ENCODE data around the gene SUPT7L. TPM values are rescaled to one million over a fixed set of nuclear protein-coding genes. Genes with fewer than 3 reads are reported as not detected.

Gene SUPT7L
- total RNA-seq, 2 donors from 2014 or later, result 20.8 to 23.9 TPM

DNA sequence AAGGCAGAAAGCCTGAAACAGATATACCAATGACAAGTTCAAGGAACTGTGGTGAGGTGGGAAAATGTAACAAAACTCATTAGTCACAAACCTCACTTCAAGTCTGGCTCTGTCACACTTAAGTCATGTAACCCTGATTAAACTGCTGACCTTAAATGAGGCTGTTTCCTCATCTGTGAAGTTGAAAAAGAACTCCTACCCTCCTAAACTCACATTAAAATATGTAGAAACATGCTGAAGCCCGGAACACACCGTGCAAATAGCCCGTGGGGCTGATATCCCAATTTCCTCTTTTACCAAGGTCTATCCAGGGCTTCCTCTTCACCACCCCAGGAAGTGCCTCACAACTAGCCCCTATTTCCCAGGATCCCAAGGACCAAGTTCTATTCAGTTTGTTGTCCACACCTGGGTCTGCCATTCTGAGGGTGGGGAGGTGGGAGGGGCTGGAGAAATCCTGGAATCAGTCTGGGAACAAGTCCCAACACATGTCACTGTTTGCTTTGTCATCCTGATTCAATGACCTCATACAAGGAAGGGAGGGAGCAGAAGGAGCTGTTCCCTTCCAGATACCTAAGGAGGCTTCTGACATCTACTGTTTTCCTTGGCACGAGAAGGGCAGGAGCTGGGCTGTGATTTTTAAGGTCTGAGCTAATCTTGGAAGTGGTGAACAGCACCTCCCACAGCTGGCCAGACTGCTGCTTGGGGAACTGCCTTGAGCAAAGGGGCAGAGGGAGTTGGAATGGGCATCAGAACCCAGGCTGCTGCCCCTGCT, 42.6 kb upstream of the SUPT7L start:
- Histone ChIP-seq H3K36me3 (no peaks in the 10 kb centered on the region), H3K27ac (peak overlapping the region; percentile 68), H3K4me3 (no peak overlapping the region), H3K9me3 (no peaks in the 10 kb centered on the region), H3K9ac (ENCODE audit: low read depth in 2 of 2, low read length in 2 of 2) (no peak overlapping the region), H3K27me3 (no peaks in the 10 kb centered on the region), H3K4me1 (no peaks in the 10 kb centered on the region)
- DNase-seq, result peak; percentile 86
- TF ChIP-seq, protein P1, sequence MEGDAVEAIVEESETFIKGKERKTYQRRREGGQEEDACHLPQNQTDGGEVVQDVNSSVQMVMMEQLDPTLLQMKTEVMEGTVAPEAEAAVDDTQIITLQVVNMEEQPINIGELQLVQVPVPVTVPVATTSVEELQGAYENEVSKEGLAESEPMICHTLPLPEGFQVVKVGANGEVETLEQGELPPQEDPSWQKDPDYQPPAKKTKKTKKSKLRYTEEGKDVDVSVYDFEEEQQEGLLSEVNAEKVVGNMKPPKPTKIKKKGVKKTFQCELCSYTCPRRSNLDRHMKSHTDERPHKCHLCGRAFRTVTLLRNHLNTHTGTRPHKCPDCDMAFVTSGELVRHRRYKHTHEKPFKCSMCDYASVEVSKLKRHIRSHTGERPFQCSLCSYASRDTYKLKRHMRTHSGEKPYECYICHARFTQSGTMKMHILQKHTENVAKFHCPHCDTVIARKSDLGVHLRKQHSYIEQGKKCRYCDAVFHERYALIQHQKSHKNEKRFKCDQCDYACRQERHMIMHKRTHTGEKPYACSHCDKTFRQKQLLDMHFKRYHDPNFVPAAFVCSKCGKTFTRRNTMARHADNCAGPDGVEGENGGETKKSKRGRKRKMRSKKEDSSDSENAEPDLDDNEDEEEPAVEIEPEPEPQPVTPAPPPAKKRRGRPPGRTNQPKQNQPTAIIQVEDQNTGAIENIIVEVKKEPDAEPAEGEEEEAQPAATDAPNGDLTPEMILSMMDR (IDR thresholded peaks at IDR 0.05), result no peak
- intact Hi-C loops (cut with DNase I), result no loop called here

DNA sequence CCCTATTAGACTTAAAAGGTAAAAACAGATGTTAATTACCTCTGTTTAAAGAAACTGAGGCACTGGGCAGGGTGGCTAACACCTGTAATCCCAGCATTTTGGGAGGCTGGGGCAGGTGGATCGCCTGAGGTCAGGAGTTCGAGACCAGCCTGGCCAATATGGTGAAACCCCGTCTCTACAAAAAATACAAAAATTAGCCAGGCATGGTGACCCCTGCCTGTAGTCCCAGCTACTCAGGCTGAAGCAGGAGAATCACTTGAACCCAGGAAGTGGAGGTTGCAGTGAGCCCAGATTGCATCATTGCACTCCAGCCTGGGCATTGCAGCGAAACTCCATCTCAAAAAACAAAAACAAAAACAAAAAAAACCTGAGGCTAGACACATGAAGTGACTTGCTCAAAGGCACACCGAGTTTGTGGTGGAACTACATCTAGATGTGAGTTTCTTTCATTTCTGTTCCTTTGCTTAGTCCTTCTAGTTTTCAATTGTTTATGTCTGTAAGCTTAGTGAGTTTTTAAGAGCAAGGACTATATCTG, 41.0 kb upstream of the SUPT7L start:
- no peaks in the 10 kb centered on the region for H3K27me3 ChIP-seq
- no peaks in the 10 kb centered on the region for H3K4me1 ChIP-seq
- no peak overlapping the region for H3K4me3 ChIP-seq
- no peaks in the 10 kb centered on the region for H3K9me3 ChIP-seq
- no peak overlapping the region for H3K27ac ChIP-seq
- H3K9ac ChIP-seq (ENCODE audit: low read depth in 2 of 2, low read length in 2 of 2), result no peak overlapping the region
- no peak for DNase-seq
- intact Hi-C loops (cut with DNase I), result loop anchor here (5.0 kb wide), 1 partner anchor 748 kb away; no protein-coding TSS in a partner anchor
- no peaks in the 10 kb centered on the region for H3K36me3 ChIP-seq
- TF ChIP-seq, protein P1 (IDR thresholded peaks at IDR 0.05), result no peak

DNA sequence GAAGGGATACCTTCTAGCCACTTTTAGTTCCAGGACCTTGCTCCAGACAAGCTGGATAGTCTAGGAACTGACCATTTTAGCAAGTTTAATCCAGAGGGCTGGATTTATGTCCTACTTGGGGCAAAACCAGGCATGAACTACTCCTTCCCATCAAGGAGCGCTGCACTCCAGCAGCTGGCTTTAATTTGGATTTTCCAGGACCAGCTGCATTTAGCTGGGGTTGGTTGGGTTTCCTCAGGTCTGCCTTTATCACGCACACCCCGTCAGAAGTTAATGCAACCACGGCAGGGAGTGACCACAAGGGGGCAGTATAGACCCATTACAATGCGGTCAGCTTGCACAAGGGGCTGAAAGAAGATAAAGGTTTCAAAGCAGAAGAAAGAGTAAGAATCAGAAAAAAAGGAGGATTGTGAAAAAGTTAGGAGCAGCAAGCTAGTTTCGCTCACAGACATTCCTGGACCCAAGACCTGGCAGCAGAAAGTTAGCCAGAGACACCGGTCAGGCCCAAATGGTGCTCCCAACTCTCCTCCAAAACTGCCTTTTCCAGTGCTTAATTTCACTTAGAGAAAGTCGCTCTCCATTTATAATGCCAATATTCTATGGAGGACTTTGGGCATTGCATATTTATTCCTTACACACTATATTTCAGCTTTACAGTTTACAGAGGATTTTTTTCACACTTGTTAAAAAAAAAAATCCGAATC, 40.4 kb upstream of the SUPT7L start:
- Histone ChIP-seq H3K27ac (no peak overlapping the region), H3K9ac (ENCODE audit: low read depth in 2 of 2, low read length in 2 of 2) (peak overlapping the region in 1 of 2 donors; percentile 47), H3K9me3 (no peaks in the 10 kb centered on the region), H3K4me3 (no peak overlapping the region), H3K27me3 (no peaks in the 10 kb centered on the region), H3K4me1 (no peaks in the 10 kb centered on the region), H3K36me3 (no peaks in the 10 kb centered on the region)
- peak; percentile 89 for DNase-seq
- TF ChIP-seq, protein P1 (IDR thresholded peaks at IDR 0.05), result peak; percentile 89
- intact Hi-C loops (cut with DNase I), result loop anchor here (5.0 kb wide), 1 partner anchor 749 kb away; no protein-coding TSS in a partner anchor

DNA sequence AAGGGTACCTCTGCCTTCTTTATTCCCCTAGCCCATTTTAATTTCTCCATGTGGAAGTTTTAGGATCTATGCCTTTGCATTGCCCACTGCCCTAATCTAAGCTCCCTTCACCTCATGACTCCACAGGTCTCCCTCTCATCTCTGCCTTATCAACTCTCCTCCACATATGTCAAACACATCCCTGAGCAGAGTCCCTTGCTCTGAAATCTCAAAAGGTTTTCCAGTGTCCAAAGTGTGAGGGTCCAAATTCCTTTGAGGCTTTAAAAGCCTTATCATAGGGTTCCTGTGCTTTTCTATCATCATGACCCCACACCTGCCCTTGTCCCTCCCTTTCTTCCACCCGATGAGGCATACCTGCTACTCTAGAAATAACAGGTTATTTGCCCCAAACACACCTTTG, 38.9 kb upstream of the SUPT7L start:
- Histone ChIP-seq H3K4me3 (no peak overlapping the region), H3K27me3 (no peaks in the 10 kb centered on the region), H3K4me1 (no peaks in the 10 kb centered on the region), H3K27ac (no peak overlapping the region), H3K9me3 (no peaks in the 10 kb centered on the region), H3K36me3 (no peaks in the 10 kb centered on the region), H3K9ac (ENCODE audit: low read depth in 2 of 2, low read length in 2 of 2) (no peak overlapping the region)
- intact Hi-C loops (cut with DNase I), result loop anchor here (5.0 kb wide), 1 partner anchor 750 kb away; no protein-coding TSS in a partner anchor
- DNase-seq, result no peak
- TF ChIP-seq, protein P1 (IDR thresholded peaks at IDR 0.05), result no peak

DNA sequence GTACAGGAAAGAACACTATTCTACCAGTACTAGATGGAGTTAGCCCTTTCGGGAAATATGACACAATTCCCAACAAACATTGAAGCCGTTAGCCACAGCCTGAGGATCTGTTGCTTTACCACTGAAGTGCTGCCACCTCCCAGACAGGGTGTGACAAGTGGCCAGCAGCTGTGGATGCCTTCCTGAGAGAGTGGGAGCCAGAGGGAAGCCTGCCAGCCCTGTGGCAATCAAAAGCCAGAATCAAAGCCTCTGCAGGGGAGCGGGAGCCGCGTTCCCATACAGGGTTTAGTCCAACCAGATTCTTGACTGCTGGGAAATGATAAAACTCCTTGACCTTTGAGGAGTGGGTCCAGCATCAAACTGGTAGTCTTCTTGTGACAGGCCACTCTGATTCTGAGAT, 38.3 kb upstream of the SUPT7L start:
- intact Hi-C loops (cut with DNase I), result loop anchor here (5.0 kb wide), 1 partner anchor 751 kb away; no protein-coding TSS in a partner anchor
- no peak overlapping the region for H3K9ac ChIP-seq (ENCODE audit: low read depth in 2 of 2, low read length in 2 of 2)
- H3K4me3 ChIP-seq, result no peak overlapping the region
- no peak for DNase-seq
- TF ChIP-seq, protein P1 (IDR thresholded peaks at IDR 0.05), result no peak
- H3K27ac ChIP-seq, result no peak overlapping the region
- H3K4me1 ChIP-seq, result no peaks in the 10 kb centered on the region
- no peaks in the 10 kb centered on the region for H3K36me3 ChIP-seq
- H3K27me3 ChIP-seq, result no peaks in the 10 kb centered on the region
- no peaks in the 10 kb centered on the region for H3K9me3 ChIP-seq

Data from colonic mucosa (tissue), 4 donors.